Esophagus muscularis mucosa (tissue), 4 donors: ENCODE measurements around the gene GMDS. TPM values are rescaled to one million over a fixed set of nuclear protein-coding genes. Genes with fewer than 3 reads are reported as not detected.

ENCODE experiments used
- DNase-seq: peaks from one replicate; pipeline ENCODE4 v3.0.0-alpha.2; 2017; ENCODE audit errors: extremely low spot score
- H3K27ac ChIP-seq, 4 donors: fragments of 200-600 bp; sonication (generic); replicated peaks in 1 of 4; 1 replicate in 3 of 4; 2 replicates in 1 of 4; pipeline ENCODE4 v1.5.1; 2016 to 2019; ENCODE audit warnings: mild to moderate bottlenecking in 1 of 4
- H3K27me3 ChIP-seq, 4 donors: fragments of 200-600 bp; sonication (generic); one replicate each; pipeline versions ENCODE4 v1.5.1 to v1.6.0; 2016 to 2019
- H3K36me3 ChIP-seq, 4 donors: fragments of 200-600 bp; sonication (generic); one replicate each; pipeline ENCODE4 v1.5.1; 2016 to 2019
- H3K4me1 ChIP-seq, 4 donors: fragments of 200-600 bp; sonication (generic); one replicate each; pipeline ENCODE4 v1.5.1; 2016 to 2019
- H3K4me3 ChIP-seq, 4 donors: fragments of 200-600 bp; sonication (generic); 1 replicate in 2 of 4; 2 replicates in 2 of 4; pipeline ENCODE4 v1.5.1; 2016 to 2019; ENCODE audit warnings: mild to moderate bottlenecking in 4 of 4, moderate library complexity in 1 of 4
- H3K9me3 ChIP-seq, 4 donors: fragments of 200-600 bp; sonication (generic); 1 replicate in 3 of 4; 2 replicates in 1 of 4; pipeline ENCODE4 v1.5.1; 2016 to 2019
- EP300 ChIP-seq: sonication (generic); formaldehyde crosslinking; IDR thresholded peaks from one replicate; pipeline ENCODE4 v1.6.1; 2017; ENCODE audit warnings: antibody characterized with exemption
- POLR2A ChIP-seq: fragments of 450-650 bp; IDR thresholded peaks from one replicate; pipeline ENCODE4 v1.6.1; 2017; ENCODE audit warnings: antibody characterized with exemption, moderate library complexity, mild to moderate bottlenecking, low read depth
- POLR2AphosphoS5 ChIP-seq, 2 donors: sonication (generic); formaldehyde crosslinking; IDR thresholded peaks; one replicate each; pipeline ENCODE4 v1.6.1; 2017; ENCODE audit warnings: antibody characterized with exemption in 2 of 2
- WGBS: methylation state at CpG from one replicate; pipeline ENCODE4 v1.1.5; 2018; 5-methylcytosine and 5-hydroxymethylcytosine counted together
- intact Hi-C: fragments of 100-400 bp; cut with DNase I; formaldehyde crosslinking; loops from one replicate; pipeline ENCODE4 v1.15.1; 2023
- total RNA-seq, 4 donors: library from RNA; depleted of rRNA; stranded (reverse); fragments of >200 nt; gene quantifications; one replicate each; pipeline versions ENCODE4 v1.1.0 to v1.2.1, GENCODE V29; 2016
- TF ChIP-seq, protein P1 (sequence below), 3 experiments: fragments of 200-600 bp in 2 of 3; fragments of 450-650 bp in 1 of 3; sonication (generic) in 2 of 3; IDR thresholded peaks; one replicate each; pipeline ENCODE4 v1.5.1; 2017 to 2019; ENCODE audit warnings: antibody characterized with exemption in 3 of 3, mild to moderate bottlenecking in 2 of 3, moderate library complexity in 1 of 3

The GMDS gene
- total RNA-seq, 4 donors from 2014 or later, result 3.6 to 14.1 (median 6.0) TPM

DNA sequence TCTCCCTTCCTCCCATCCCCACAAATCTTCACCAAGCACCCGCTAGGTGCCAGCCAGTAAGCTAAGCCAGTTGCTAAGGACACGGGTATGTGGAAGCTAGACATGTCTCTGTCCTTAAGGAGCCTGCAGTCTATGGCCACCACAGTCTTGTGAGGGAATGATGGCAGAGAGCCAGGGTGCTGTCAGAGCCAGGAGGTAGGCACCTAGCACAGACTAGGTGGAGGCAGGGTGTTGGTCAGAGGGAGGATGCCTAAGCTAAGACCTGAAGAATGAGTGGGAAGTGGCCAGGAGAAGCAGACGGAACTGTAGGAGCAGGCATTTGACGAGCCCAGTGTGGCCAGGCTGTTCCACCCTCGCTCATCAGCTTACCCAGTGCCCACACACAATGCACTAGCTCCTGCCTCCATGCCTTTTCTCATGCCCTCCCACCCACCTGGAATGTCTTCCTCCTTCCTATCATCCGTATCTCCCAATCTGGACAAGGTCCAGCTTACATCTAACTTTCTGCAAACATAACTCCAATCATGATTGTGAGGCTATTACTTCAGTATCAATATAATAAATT, 510.1 kb downstream of the GMDS start:
- WGBS, result 92% methylated on average over 6 of the region's 6 CpGs
- no peak for DNase-seq
- Histone ChIP-seq H3K4me3 (no peak overlapping the region), H3K27me3 (no peaks in the 10 kb centered on the region), H3K27ac (no peak overlapping the region), H3K9me3 (no peaks in the 10 kb centered on the region), H3K4me1 (no peaks in the 10 kb centered on the region), H3K36me3 (no peaks in the 10 kb centered on the region)
- intact Hi-C loops, result no loop called here
- TF ChIP-seq, protein P1, sequence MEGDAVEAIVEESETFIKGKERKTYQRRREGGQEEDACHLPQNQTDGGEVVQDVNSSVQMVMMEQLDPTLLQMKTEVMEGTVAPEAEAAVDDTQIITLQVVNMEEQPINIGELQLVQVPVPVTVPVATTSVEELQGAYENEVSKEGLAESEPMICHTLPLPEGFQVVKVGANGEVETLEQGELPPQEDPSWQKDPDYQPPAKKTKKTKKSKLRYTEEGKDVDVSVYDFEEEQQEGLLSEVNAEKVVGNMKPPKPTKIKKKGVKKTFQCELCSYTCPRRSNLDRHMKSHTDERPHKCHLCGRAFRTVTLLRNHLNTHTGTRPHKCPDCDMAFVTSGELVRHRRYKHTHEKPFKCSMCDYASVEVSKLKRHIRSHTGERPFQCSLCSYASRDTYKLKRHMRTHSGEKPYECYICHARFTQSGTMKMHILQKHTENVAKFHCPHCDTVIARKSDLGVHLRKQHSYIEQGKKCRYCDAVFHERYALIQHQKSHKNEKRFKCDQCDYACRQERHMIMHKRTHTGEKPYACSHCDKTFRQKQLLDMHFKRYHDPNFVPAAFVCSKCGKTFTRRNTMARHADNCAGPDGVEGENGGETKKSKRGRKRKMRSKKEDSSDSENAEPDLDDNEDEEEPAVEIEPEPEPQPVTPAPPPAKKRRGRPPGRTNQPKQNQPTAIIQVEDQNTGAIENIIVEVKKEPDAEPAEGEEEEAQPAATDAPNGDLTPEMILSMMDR (IDR thresholded peaks at IDR 0.05), result no peak
- TF ChIP-seq POLR2A, result no peak
- no peak for TF ChIP-seq POLR2AphosphoS5 (IDR thresholded peaks at IDR 0.05)
- TF ChIP-seq EP300, result no peak

DNA sequence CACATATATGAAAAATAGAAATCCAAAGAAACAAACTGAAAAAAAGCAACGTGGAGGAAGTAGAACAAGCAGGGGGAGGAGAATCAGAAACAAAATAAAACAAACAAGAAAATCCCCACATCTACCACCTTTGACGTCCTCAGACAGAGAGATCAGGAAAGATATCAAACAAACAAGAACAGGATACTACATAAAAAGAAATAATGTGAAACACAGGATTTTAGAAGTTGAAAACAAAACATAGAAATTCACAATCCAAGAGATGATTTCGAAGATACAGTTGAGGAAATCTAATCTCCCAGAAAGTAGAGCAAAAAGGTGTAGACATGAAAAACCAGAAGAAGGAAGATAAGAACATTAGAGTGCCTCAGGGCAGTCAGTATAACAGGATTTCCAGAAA, 514.5 kb downstream of the GMDS start:
- WGBS, result 72% methylated on average over 3 of the region's 3 CpGs
- no peak for DNase-seq
- Histone ChIP-seq H3K9me3 (no peaks in the 10 kb centered on the region), H3K4me3 (no peak overlapping the region), H3K27me3 (no peaks in the 10 kb centered on the region), H3K36me3 (peaks cover 0 to 3% (median 0%) of the 10 kb centered on the region in 4 donors), H3K27ac (no peak overlapping the region), H3K4me1 (no peaks in the 10 kb centered on the region)
- intact Hi-C loops, result no loop called here
- TF ChIP-seq POLR2AphosphoS5 (IDR thresholded peaks at IDR 0.05) (no peak), POLR2A (no peak), EP300 (no peak)
- TF ChIP-seq, protein P1 (IDR thresholded peaks at IDR 0.05), result no peak

DNA sequence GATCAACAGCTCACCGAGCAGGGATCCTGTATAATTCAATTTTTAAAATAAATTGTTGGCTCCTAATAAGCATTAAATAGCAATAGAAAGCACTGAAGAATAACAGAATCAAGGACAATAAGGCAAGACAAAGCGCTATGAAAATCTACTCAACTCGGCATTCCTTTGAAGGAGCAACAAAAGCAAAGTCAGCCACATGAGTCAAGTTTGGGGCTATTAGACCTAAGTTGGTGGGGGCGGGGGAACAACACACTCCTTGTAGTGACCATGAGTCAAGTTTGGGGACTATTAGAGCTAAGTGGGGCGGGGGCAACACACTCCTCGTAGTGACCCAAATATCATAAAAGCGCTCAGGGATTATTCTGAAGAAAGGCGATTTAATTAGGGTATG, 515.7 kb downstream of the GMDS start:
- peaks cover 0 to 3% (median 0%) of the 10 kb centered on the region in 4 donors for H3K36me3 ChIP-seq
- no peak overlapping the region for H3K4me3 ChIP-seq
- H3K9me3 ChIP-seq, result no peaks in the 10 kb centered on the region
- intact Hi-C loops, result no loop called here
- no peak for DNase-seq
- WGBS, result 95% methylated on average over 8 of the region's 8 CpGs
- TF ChIP-seq POLR2A, result no peak
- no peak overlapping the region for H3K27ac ChIP-seq
- H3K4me1 ChIP-seq, result no peaks in the 10 kb centered on the region
- H3K27me3 ChIP-seq, result no peaks in the 10 kb centered on the region

DNA sequence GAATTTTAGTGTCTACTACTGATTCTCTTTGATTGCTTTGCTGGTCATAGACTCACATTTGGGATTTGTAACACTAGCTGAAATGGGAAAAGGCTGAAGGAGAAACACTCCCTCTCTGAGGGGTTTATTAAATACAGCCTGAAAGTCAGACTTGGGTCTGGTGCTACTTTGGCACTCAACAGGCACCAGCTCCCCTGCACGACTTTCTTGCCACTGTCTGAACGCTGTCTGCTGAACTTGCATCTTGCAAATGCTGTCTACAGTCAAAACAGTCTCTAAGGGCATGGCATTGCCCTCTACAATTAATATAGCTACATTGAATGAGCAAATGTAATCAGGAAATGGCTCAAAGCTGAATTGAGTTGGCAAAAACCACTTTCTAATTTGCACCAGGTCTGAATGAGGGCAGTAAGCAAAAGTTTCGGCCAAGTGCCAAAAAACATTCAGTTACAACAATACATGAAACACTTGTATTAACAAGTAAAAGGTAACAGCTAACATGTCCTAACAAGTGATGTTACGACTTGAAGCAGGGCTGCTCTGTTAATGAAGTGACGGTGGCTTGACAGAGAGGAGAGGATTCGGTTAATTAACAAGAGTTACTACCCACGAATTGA, 516.2 kb downstream of the GMDS start:
- no peak for DNase-seq
- WGBS, result 87% methylated on average over 7 of the region's 7 CpGs
- TF ChIP-seq POLR2AphosphoS5 (IDR thresholded peaks at IDR 0.05) (no peak), EP300 (no peak), POLR2A (no peak)
- TF ChIP-seq, protein P1 (IDR thresholded peaks at IDR 0.05), result no peak
- peaks cover 0 to 3% (median 0%) of the 10 kb centered on the region in 4 donors for H3K36me3 ChIP-seq
- no peak overlapping the region for H3K4me3 ChIP-seq
- H3K27ac ChIP-seq, result no peak overlapping the region
- H3K9me3 ChIP-seq, result no peaks in the 10 kb centered on the region
- no peaks in the 10 kb centered on the region for H3K4me1 ChIP-seq
- H3K27me3 ChIP-seq, result no peaks in the 10 kb centered on the region
- intact Hi-C loops, result no loop called here

DNA sequence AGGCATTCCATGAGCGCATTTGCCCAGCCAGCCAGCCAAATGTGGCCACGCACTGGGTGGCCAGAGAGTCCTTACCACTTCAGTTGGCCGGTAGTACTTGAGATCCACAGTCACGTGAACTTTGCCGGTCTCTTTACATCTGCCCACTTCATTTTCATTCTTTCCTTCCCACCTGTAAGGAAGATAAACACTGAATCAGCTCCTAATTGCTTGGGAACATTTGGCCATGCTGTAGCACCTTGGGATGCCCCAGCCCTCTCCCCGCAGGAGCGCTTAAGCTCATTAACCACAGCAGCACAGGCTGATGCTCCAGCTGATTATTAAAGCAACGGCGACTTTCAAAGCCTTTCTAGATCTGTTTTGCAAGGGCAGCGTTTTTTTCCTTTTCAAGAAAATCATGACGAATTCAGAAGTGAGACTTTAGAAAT, 519.0 kb downstream of the GMDS start:
- 93% methylated on average over 11 of the region's 11 CpGs for WGBS

More for the DNA sequence above, 519.0 kb downstream of the GMDS start:
- Histone ChIP-seq H3K36me3 (peaks cover 0 to 3% (median 0%) of the 10 kb centered on the region in 4 donors), H3K4me3 (no peak overlapping the region), H3K27ac (no peak overlapping the region), H3K9me3 (no peaks in the 10 kb centered on the region), H3K4me1 (no peaks in the 10 kb centered on the region), H3K27me3 (no peaks in the 10 kb centered on the region)
- intact Hi-C loops, result no loop called here
- DNase-seq, result no peak
- no peak for TF ChIP-seq POLR2A
- TF ChIP-seq, protein P1 (IDR thresholded peaks at IDR 0.05), result no peak
- no peak for TF ChIP-seq POLR2AphosphoS5 (IDR thresholded peaks at IDR 0.05)
- TF ChIP-seq EP300, result no peak
